Mammary epithelial cell (primary cell): ENCODE measurements around the gene CELA2B.

Source experiments
- EZH2 ChIP-seq: IDR thresholded peaks from 2 replicates; pipeline ENCODE4 v1.6.1; 2012; ENCODE audit warnings: low read length, inconsistent platforms, borderline replicate concordance
- TF ChIP-seq, protein P1 (sequence below), 2 donors: IDR thresholded peaks in 1 of 2; conservative IDR thresholded peaks in 1 of 2; 2 replicates each; pipeline ENCODE4 v1.5.1; 2011 to 2012; ENCODE audit warnings: inconsistent platforms in 2 of 2, low read length in 2 of 2, mild to moderate bottlenecking in 2 of 2, control low read depth in 1 of 2, low read depth in 1 of 2; ENCODE audit not compliant: insufficient read depth in 1 of 2; ENCODE audit errors: extremely low read depth in 1 of 2

DNA sequence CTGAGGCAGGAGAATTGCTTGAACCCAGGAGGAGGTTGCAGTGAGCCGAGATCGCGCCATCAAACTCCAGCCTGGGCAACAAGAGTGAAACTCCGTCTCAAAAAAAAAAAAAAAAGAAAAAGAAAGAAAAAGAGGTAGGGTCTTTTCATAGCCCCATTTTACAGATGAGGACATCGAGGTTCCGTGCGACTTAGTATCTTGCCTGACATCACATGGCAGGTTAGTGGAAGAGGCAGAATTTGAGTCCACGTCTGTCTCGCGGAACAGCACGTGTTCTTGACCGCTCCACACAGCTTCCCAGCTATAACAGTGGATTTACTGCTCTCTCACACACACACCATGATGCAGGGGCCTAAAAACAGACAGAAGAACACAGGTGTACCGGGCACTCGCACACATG lies 36.6 kb upstream of the CELA2B start:
- no peak for TF ChIP-seq EZH2
- TF ChIP-seq, protein P1, sequence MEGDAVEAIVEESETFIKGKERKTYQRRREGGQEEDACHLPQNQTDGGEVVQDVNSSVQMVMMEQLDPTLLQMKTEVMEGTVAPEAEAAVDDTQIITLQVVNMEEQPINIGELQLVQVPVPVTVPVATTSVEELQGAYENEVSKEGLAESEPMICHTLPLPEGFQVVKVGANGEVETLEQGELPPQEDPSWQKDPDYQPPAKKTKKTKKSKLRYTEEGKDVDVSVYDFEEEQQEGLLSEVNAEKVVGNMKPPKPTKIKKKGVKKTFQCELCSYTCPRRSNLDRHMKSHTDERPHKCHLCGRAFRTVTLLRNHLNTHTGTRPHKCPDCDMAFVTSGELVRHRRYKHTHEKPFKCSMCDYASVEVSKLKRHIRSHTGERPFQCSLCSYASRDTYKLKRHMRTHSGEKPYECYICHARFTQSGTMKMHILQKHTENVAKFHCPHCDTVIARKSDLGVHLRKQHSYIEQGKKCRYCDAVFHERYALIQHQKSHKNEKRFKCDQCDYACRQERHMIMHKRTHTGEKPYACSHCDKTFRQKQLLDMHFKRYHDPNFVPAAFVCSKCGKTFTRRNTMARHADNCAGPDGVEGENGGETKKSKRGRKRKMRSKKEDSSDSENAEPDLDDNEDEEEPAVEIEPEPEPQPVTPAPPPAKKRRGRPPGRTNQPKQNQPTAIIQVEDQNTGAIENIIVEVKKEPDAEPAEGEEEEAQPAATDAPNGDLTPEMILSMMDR (conservative IDR thresholded peaks at IDR 0.05 in 1 of 2, IDR thresholded peaks at IDR 0.05 in 1 of 2; ENCODE audit: extremely low read depth in 1 of 2, insufficient read depth in 1 of 2, low read depth in 1 of 2, low read length in 2 of 2), result no peak
